Adrenal gland (tissue), 12 donors: ENCODE data around the gene ASTN2. TPM values are rescaled to one million over a fixed set of nuclear protein-coding genes. Genes with fewer than 3 reads are reported as not detected.

Experiments used
- DNase-seq, 7 donors: peaks; one replicate each; pipeline ENCODE4 v3.0.0-alpha.2; 2019 to 2020
- H3K27ac ChIP-seq, 5 donors: fragments of 200-600 bp; sonication (generic) in 4 of 5; 1 replicate in 3 of 5; 2 replicates in 2 of 5; pipeline versions ENCODE4 v1.5.1 to v1.8.0; 2016 to 2020; ENCODE audit warnings: mild to moderate bottlenecking in 1 of 5
- H3K27me3 ChIP-seq: fragments of 200-600 bp; 2 replicates; pipeline ENCODE4 v1.8.0; 2021
- H3K36me3 ChIP-seq, 2 donors: fragments of 200-600 bp; replicated peaks in 1 of 2; 1 replicate in 1 of 2; 2 replicates in 1 of 2; pipeline versions ENCODE4 v1.5.1 to v1.8.0; 2018 to 2022
- H3K4me1 ChIP-seq, 2 donors: fragments of 200-600 bp; replicated peaks in 1 of 2; 1 replicate in 1 of 2; 2 replicates in 1 of 2; pipeline versions ENCODE4 v1.5.1 to v1.8.0; 2018 to 2021
- H3K4me3 ChIP-seq, 4 donors: fragments of 200-600 bp; sonication (generic) in 3 of 4; one replicate each; pipeline ENCODE4 v1.5.1; 2016 to 2018
- H3K9me3 ChIP-seq, 3 donors: fragments of 200-600 bp; sonication (generic) in 1 of 3; replicated peaks in 1 of 3; 1 replicate in 2 of 3; 2 replicates in 1 of 3; pipeline versions ENCODE4 v1.5.1 to v1.8.0; 2016 to 2021
- CTCF ChIP-seq, 6 experiments: fragments of 450-650 bp in 4 of 6; fragments of 200-600 bp in 2 of 6; sonication (generic) in 1 of 6; IDR thresholded peaks; 1 replicate in 5 of 6; 2 replicates in 1 of 6; pipeline versions ENCODE4 v1.5.1 to v1.8.0; 2016 to 2021; ENCODE audit warnings: antibody characterized with exemption in 6 of 6, mild to moderate bottlenecking in 2 of 6, moderate library complexity in 1 of 6
- POLR2A ChIP-seq, 2 donors: fragments of 450-650 bp; IDR thresholded peaks; one replicate each; pipeline ENCODE4 v1.6.1; 2017; ENCODE audit warnings: antibody characterized with exemption in 2 of 2, mild to moderate bottlenecking in 2 of 2, moderate library complexity in 1 of 2
- WGBS, 4 donors: extraction: QIAGEN DNeasy Blood & Tissue Kit in 2 of 4; methylation state at CpG; one replicate each; pipeline versions ENCODE4 v1.1.5 to v1.1.7; 2013 to 2017; 5-methylcytosine and 5-hydroxymethylcytosine counted together
- intact Hi-C, 2 donors: fragments of 100-400 bp; cut with DNase I; formaldehyde crosslinking; loops; one replicate each; pipeline versions ENCODE4 v1.14.1 to v1.15.0; 2022 to 2023
- polyA plus RNA-seq, 3 donors: library from polyadenylated mRNA; stranded (reverse); fragments of 200-250 nt in 2 of 3; fragments of 350-450 nt in 1 of 3; fragmentation: Illumina TruSeq in 1 of 3; extraction: RNeasy Lipid Tissue Mini Kit (QIAGEN cat#74804) in 1 of 3; gene quantifications; one replicate each; pipeline ENCODE4 v1.2.3, GENCODE V29; 2013 to 2014
- total RNA-seq, 9 donors: library from RNA; depleted of rRNA in 4 of 9; stranded (reverse); fragments of >200 nt in 4 of 9; fragments of 120-200 nt in 1 of 9; fragmentation: NEBNext Ultra II Directional in 1 of 9; extraction: Animal tissue kit (Norgen Biotek cat#: 25700) in 1 of 9; gene quantifications; one replicate each; pipeline versions ENCODE4 v1.1.0 to v1.2.4, GENCODE V29; 2013 to 2023
- donor health status: healthy with polysubstance abuse.
- donor health status: Bipolar disorder and iron deficiency.
- donor health status: DM: yes; HTN: yes; CAD: no.
- donor health status: DM: no; HTN: no; CAD: no.
- donor health status: DM: no; HTN: no; CAD: no.
- donor health status: DM: yes; HTN: yes; CAD: no.

The ASTN2 gene
- total and polyA plus RNA-seq, 12 donors = 2.5 to 15.6 (median 6.8) TPM

GRCh38 chr9:117307701-117308100 is 107.2 kb downstream of the ASTN2 start:
- no peak for DNase-seq
- H3K4me3 ChIP-seq = no peak overlapping the region
- H3K27ac ChIP-seq = no peak overlapping the region
- no peaks in the 10 kb centered on the region for H3K36me3 ChIP-seq
- no peaks in the 10 kb centered on the region for H3K4me1 ChIP-seq
- no peaks in the 10 kb centered on the region for H3K9me3 ChIP-seq
- TF ChIP-seq POLR2A (IDR thresholded peaks at IDR 0.05) (no peak), CTCF (IDR thresholded peaks at IDR 0.05) (no peak)
- intact Hi-C loops = no loop called here
- 31 to 59% (median 38%) methylated on average over 3 of the region's 3 CpGs for WGBS, 4 donors
- H3K27me3 ChIP-seq = no peaks in the 10 kb centered on the region

GRCh38 chr9:117306032-117306431 is 108.8 kb downstream of the ASTN2 start:
- no peaks in the 10 kb centered on the region for H3K9me3 ChIP-seq
- H3K4me3 ChIP-seq = no peak overlapping the region
- intact Hi-C loops = no loop called here
- WGBS, 4 donors = 68 to 72% (median 69%) methylated on average over 3 of the region's 3 CpGs
- H3K4me1 ChIP-seq = no peaks in the 10 kb centered on the region
- DNase-seq = no peak
- H3K27ac ChIP-seq = no peak overlapping the region
- TF ChIP-seq CTCF (IDR thresholded peaks at IDR 0.05) = no peak
- no peak for TF ChIP-seq POLR2A (IDR thresholded peaks at IDR 0.05)
- H3K27me3 ChIP-seq = no peaks in the 10 kb centered on the region
- no peaks in the 10 kb centered on the region for H3K36me3 ChIP-seq

- WGBS, 4 donors = 48 to 60% (median 58%) methylated on average over 2 of the region's 2 CpGs
- Histone ChIP-seq H3K36me3 (no peaks in the 10 kb centered on the region), H3K27ac (no peak overlapping the region), H3K4me3 (no peak overlapping the region), H3K27me3 (no peaks in the 10 kb centered on the region), H3K4me1 (no peaks in the 10 kb centered on the region), H3K9me3 (no peaks in the 10 kb centered on the region)
- no peak for DNase-seq
- intact Hi-C loops = no loop called here
- TF ChIP-seq CTCF (IDR thresholded peaks at IDR 0.05) (no peak), POLR2A (IDR thresholded peaks at IDR 0.05) (no peak)
Measured at GRCh38 chr9:117305454-117305853, 109.4 kb downstream of the ASTN2 start.

GRCh38 chr9:117304549-117304948 is 110.3 kb downstream of the ASTN2 start:
- intact Hi-C loops = no loop called here
- Histone ChIP-seq H3K9me3 (no peaks in the 10 kb centered on the region), H3K27ac (no peak overlapping the region), H3K4me1 (no peaks in the 10 kb centered on the region), H3K36me3 (no peaks in the 10 kb centered on the region), H3K4me3 (no peak overlapping the region), H3K27me3 (no peaks in the 10 kb centered on the region)
- 33 to 48% (median 39%) methylated on average over 5 of the region's 5 CpGs for WGBS, 4 donors
- TF ChIP-seq POLR2A (IDR thresholded peaks at IDR 0.05) (no peak), CTCF (IDR thresholded peaks at IDR 0.05) (no peak)
- DNase-seq = no peak
